NT2/D1 (cell line): ENCODE data around the gene SULT2A1.
"Not testable (repeated sequence)": the region's sequence is repeated elsewhere in the genome, so short reads cannot be mapped to it uniquely, and the experiment has no call there.

ENCODE experiments used
- DNase-seq: peaks from one replicate; pipeline ENCODE4 v3.0.0-alpha.2; 2011; ENCODE audit warnings: low read depth, low spot score
- H3K27me3 ChIP-seq: 2 replicates; pipeline ENCODE4 v1.6.0; 2011; ENCODE audit warnings: mild to moderate bottlenecking; ENCODE audit not compliant: insufficient read length, insufficient read depth
- H3K36me3 ChIP-seq: 2 replicates; pipeline ENCODE4 v1.6.1; 2011; ENCODE audit warnings: mild to moderate bottlenecking, low read length, mixed read lengths; ENCODE audit not compliant: insufficient read depth, insufficient read length
- H3K4me1 ChIP-seq: 2 replicates; pipeline ENCODE4 v1.5.1; 2011; ENCODE audit not compliant: insufficient read depth, insufficient read length
- H3K4me3 ChIP-seq: 2 replicates; pipeline ENCODE4 v1.5.1; 2011; ENCODE audit warnings: low read depth; ENCODE audit not compliant: insufficient read length
- H3K9ac ChIP-seq: 2 replicates; pipeline ENCODE4 v1.6.0; 2011; ENCODE audit warnings: low read depth; ENCODE audit not compliant: insufficient read length
- H3K9me3 ChIP-seq: 2 replicates; pipeline ENCODE4 v1.5.1; 2011; ENCODE audit warnings: mild to moderate bottlenecking, low read length; ENCODE audit not compliant: insufficient read depth
- SUZ12 ChIP-seq: IDR thresholded peaks from 2 replicates; pipeline ENCODE4 v1.6.1; 2011; ENCODE audit not compliant: insufficient read length, insufficient read depth; ENCODE audit errors: extremely low read depth
- YY1 ChIP-seq: IDR thresholded peaks from 2 replicates; pipeline ENCODE4 v1.6.1; 2011; ENCODE audit not compliant: insufficient read length, insufficient read depth
- ZNF274 ChIP-seq: IDR thresholded peaks from 2 replicates; pipeline ENCODE4 v1.6.1; 2011; ENCODE audit warnings: mild to moderate bottlenecking, low read depth, low read length

SULT2A1 gene

GRCh38 chr19:47882890-47883289 lies 3.2 kb downstream of the SULT2A1 start:
- no peaks in the 10 kb centered on the region for H3K36me3 ChIP-seq
- TF ChIP-seq ZNF274 = no peak
- TF ChIP-seq YY1 = no peak
- TF ChIP-seq SUZ12 = no peak
- DNase-seq = no peak
- H3K9ac ChIP-seq = no peak overlapping the region
- no peaks in the 10 kb centered on the region for H3K4me1 ChIP-seq
- no peak overlapping the region for H3K4me3 ChIP-seq
- no peaks in the 10 kb centered on the region for H3K9me3 ChIP-seq
- H3K27me3 ChIP-seq = no peaks in the 10 kb centered on the region

GRCh38 chr19:47881757-47882156 lies 4.4 kb downstream of the SULT2A1 start:
- H3K36me3 ChIP-seq = no peaks in the 10 kb centered on the region
- H3K27me3 ChIP-seq = no peaks in the 10 kb centered on the region
- no peak overlapping the region for H3K9ac ChIP-seq
- H3K4me1 ChIP-seq = no peaks in the 10 kb centered on the region
- no peak for DNase-seq
- TF ChIP-seq ZNF274 (no peak), YY1 (no peak), SUZ12 (no peak)
- H3K9me3 ChIP-seq = no peaks in the 10 kb centered on the region
- no peak overlapping the region for H3K4me3 ChIP-seq

- not testable (repeated sequence) for H3K4me3 ChIP-seq, H3K4me1 ChIP-seq, H3K9ac ChIP-seq, H3K36me3 ChIP-seq, H3K9me3 ChIP-seq, DNase-seq, H3K27me3 ChIP-seq
Measured at GRCh38 chr19:47879385-47879784, 6.7 kb downstream of the SULT2A1 start.

GRCh38 chr19:47878906-47879305 lies 7.2 kb downstream of the SULT2A1 start:
- no peak overlapping the region for H3K9ac ChIP-seq
- H3K4me1 ChIP-seq = no peaks in the 10 kb centered on the region
- H3K36me3 ChIP-seq = no peaks in the 10 kb centered on the region
- TF ChIP-seq SUZ12 (no peak), YY1 (no peak), ZNF274 (no peak)
- no peak overlapping the region for H3K4me3 ChIP-seq
- no peaks in the 10 kb centered on the region for H3K9me3 ChIP-seq
- H3K27me3 ChIP-seq = no peaks in the 10 kb centered on the region
- DNase-seq = no peak

DNA sequence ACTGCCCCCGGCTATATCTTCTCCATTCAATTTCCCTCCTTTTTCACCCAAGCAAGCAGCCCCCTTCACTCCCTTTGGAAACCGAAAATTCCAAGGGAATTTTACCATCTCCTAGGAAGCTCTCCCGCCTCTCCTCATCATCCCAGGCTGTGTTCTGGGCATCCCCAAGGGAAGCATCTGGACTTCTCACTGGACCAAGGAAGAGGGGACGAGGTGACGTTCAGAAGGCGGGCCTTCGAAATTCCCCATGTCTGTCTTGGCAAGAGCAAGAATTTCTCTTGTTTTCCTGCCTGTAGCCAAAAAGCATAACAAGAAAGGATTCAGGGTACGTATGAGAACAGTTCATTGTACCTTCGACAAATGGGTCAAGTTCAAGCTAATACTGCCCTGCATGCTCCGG lies 20.9 kb downstream of the SULT2A1 start:
- Histone ChIP-seq H3K36me3 (no peaks in the 10 kb centered on the region), H3K9me3 (no peaks in the 10 kb centered on the region), H3K4me1 (no peaks in the 10 kb centered on the region), H3K27me3 (no peaks in the 10 kb centered on the region), H3K4me3 (no peak overlapping the region), H3K9ac (no peak overlapping the region)
- DNase-seq = no peak
- TF ChIP-seq ZNF274 (no peak), YY1 (no peak), SUZ12 (no peak)

DNA sequence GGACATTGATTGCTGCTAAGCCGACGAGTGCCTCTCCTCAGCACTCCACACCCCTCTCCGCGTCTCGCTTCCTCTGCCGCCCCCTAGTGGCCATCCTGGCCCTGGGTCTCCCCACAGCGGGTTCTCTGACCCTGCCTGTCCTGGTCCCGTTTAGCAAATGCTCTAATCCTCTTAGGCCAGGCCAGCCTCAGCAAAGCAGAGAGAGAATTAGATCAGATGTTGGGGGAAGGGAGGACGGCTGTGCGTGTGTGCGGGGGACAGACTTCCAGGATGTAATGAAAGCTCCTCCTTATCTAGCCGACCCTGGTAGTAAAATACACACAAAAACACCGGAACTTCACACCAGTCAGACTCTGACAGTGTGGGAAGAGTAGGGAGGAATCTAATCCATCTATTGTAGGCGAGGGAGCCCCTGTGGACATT lies 22.6 kb downstream of the SULT2A1 start:
- H3K4me3 ChIP-seq = no peak overlapping the region
- no peaks in the 10 kb centered on the region for H3K9me3 ChIP-seq
- H3K36me3 ChIP-seq = no peaks in the 10 kb centered on the region
- no peaks in the 10 kb centered on the region for H3K4me1 ChIP-seq
- TF ChIP-seq YY1 (no peak), ZNF274 (no peak), SUZ12 (no peak)
- H3K9ac ChIP-seq = peak overlapping the region; percentile 33
- peak; percentile 78 for DNase-seq
- no peaks in the 10 kb centered on the region for H3K27me3 ChIP-seq

- no peak overlapping the region for H3K4me3 ChIP-seq
Measured at GRCh38 chr19:47861630-47862029, 24.5 kb downstream of the SULT2A1 start.

GRCh38 chr19:47860602-47861297 lies 25.4 kb downstream of the SULT2A1 start:
- Histone ChIP-seq H3K9ac (no peak overlapping the region), H3K36me3 (no peaks in the 10 kb centered on the region), H3K4me1 (no peaks in the 10 kb centered on the region), H3K9me3 (no peaks in the 10 kb centered on the region), H3K4me3 (no peak overlapping the region), H3K27me3 (no peaks in the 10 kb centered on the region)
- DNase-seq = no peak
- TF ChIP-seq YY1 (no peak), SUZ12 (no peak), ZNF274 (no peak)

More at GRCh38 chr19:47861630-47862029, 24.5 kb downstream of the SULT2A1 start:
- no peaks in the 10 kb centered on the region for H3K36me3 ChIP-seq
- no peak for TF ChIP-seq SUZ12
- TF ChIP-seq YY1 = no peak
- TF ChIP-seq ZNF274 = no peak
- DNase-seq = no peak
- no peak overlapping the region for H3K9ac ChIP-seq
- H3K4me1 ChIP-seq = no peaks in the 10 kb centered on the region
- H3K27me3 ChIP-seq = no peaks in the 10 kb centered on the region
- H3K9me3 ChIP-seq = no peaks in the 10 kb centered on the region

DNA sequence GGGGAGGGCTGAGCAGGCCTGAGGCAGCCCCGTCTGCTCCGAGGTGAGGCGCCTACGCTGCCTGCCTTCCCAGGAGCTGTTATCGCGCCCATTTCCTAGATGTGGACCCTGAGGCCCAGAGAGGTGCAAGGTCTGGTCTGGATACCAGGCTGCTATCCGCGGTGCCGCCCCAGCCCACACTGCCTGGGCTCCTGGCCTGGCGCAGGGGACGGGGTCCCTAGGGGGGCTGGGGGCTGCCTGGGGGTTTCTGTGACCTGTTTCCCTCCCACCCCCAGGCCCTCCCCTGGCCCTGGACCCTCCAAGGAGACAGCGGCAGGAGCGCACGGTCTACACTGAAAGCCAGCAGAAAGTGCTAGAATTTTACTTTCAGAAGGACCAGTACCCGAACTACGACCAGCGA lies 26.3 kb downstream of the SULT2A1 start:
- H3K36me3 ChIP-seq, H3K4me3 ChIP-seq, DNase-seq, H3K27me3 ChIP-seq, H3K4me1 ChIP-seq, H3K9me3 ChIP-seq, H3K9ac ChIP-seq: not testable (repeated sequence)

- H3K9ac ChIP-seq, H3K4me3 ChIP-seq: not testable (repeated sequence)
Measured at GRCh38 chr19:47858646-47859285, 27.3 kb downstream of the SULT2A1 start, which contains the start of gene TPRX2. TSS of gene TPRX2 (plus strand) at chr19:47859235. CDS start at chr19:47859247, 12 bp downstream.

More at GRCh38 chr19:47858646-47859285, 27.3 kb downstream of the SULT2A1 start, which contains the start of gene TPRX2:
- H3K4me1 ChIP-seq, H3K36me3 ChIP-seq, H3K27me3 ChIP-seq, DNase-seq, H3K9me3 ChIP-seq: not testable (repeated sequence)
